Measurements from ENCODE around the gene HSBP1.

GRCh38 chr16:83779886-83780285 lies 27.9 kb upstream of the HSBP1 start:
- TF ChIP-seq CTCF (IDR thresholded peaks at IDR 0.05 in 4 of 5, conservative IDR thresholded peaks at IDR 0.05 in 1 of 5) (no peak), POLR2A (IDR thresholded peaks at IDR 0.05) (no peak)

Data from gastrocnemius medialis (tissue), 4 donors.